H9 (cell line): ENCODE data around the gene SESTD1. TPM values are rescaled to one million over a fixed set of nuclear protein-coding genes. Genes with fewer than 3 reads are reported as not detected.

ENCODE experiments used
- DNase-seq: peaks from one replicate; pipeline ENCODE4 v3.0.0-alpha.2; 2017
- H2AFZ ChIP-seq: one replicate; pipeline ENCODE4 v1.6.1; 2013; ENCODE audit warnings: mild to moderate bottlenecking, low read length, control low read depth, moderate library complexity
- H2AK5ac ChIP-seq: 2 replicates; pipeline ENCODE4 v1.6.1; 2013; ENCODE audit warnings: low read length, control low read depth, mixed read lengths; ENCODE audit not compliant: insufficient read length
- H2BK120ac ChIP-seq: one replicate; pipeline ENCODE4 v1.6.1; 2013; ENCODE audit warnings: low read depth, mild to moderate bottlenecking, low read length, control low read depth, inconsistent platforms; ENCODE audit not compliant: poor library complexity, severe bottlenecking
- H2BK12ac ChIP-seq: 2 replicates; pipeline ENCODE4 v1.6.1; 2013; ENCODE audit warnings: low read length, control low read depth, mixed read lengths, low read depth; ENCODE audit not compliant: insufficient read length
- H2BK15ac ChIP-seq: 2 replicates; pipeline ENCODE4 v1.6.1; 2013; ENCODE audit warnings: low read depth, low read length, control low read depth
- H2BK20ac ChIP-seq: one replicate; pipeline ENCODE4 v1.6.1; 2013; ENCODE audit warnings: low read depth, mild to moderate bottlenecking, low read length, control low read depth, inconsistent platforms; ENCODE audit not compliant: poor library complexity, severe bottlenecking
- H2BK5ac ChIP-seq: 2 replicates; pipeline ENCODE4 v1.6.1; 2013; ENCODE audit warnings: low read length, control low read depth, mixed read lengths; ENCODE audit not compliant: insufficient read length
- H3K14ac ChIP-seq: 2 replicates; pipeline ENCODE4 v1.6.1; 2013; ENCODE audit warnings: low read length, control low read depth; ENCODE audit not compliant: insufficient read depth
- H3K18ac ChIP-seq: 2 replicates; pipeline ENCODE4 v1.6.1; 2013; ENCODE audit warnings: low read depth, mild to moderate bottlenecking, mixed read lengths, low read length, control low read depth; ENCODE audit not compliant: insufficient read length
- H3K23ac ChIP-seq: 2 replicates; pipeline ENCODE4 v1.6.1; 2013; ENCODE audit warnings: low read length, control low read depth, mixed read lengths, low read depth; ENCODE audit not compliant: insufficient read length
- H3K23me2 ChIP-seq: 2 replicates; pipeline ENCODE4 v1.6.1; 2013; ENCODE audit warnings: low read depth, mild to moderate bottlenecking, mixed read lengths, low read length, control low read depth; ENCODE audit not compliant: insufficient read length, poor library complexity, severe bottlenecking
- H3K27ac ChIP-seq: 2 replicates; pipeline ENCODE4 v1.5.1; 2013; ENCODE audit warnings: low read length, control low read depth, mixed read lengths, low read depth; ENCODE audit not compliant: insufficient read length
- H3K27me3 ChIP-seq: 2 replicates; pipeline ENCODE4 v1.6.1; 2013; ENCODE audit warnings: low read length, control low read depth, inconsistent platforms; ENCODE audit not compliant: insufficient read depth
- H3K4ac ChIP-seq: 2 replicates; pipeline ENCODE4 v1.6.1; 2013; ENCODE audit warnings: low read depth, mild to moderate bottlenecking, control low read depth, inconsistent platforms, low read length, moderate library complexity
- H3K4me1 ChIP-seq: 2 replicates; pipeline ENCODE4 v1.6.1; 2013; ENCODE audit warnings: low read length, control low read depth, inconsistent platforms; ENCODE audit not compliant: insufficient read depth
- H3K4me2 ChIP-seq: 2 replicates; pipeline ENCODE4 v1.6.1; 2013; ENCODE audit warnings: low read length, control low read depth, mixed read lengths; ENCODE audit not compliant: insufficient read length, insufficient read depth
- H3K56ac ChIP-seq: 2 replicates; pipeline ENCODE4 v1.6.1; 2013; ENCODE audit warnings: low read depth, mild to moderate bottlenecking, mixed read lengths, low read length, control low read depth; ENCODE audit not compliant: insufficient read length
- H3K79me1 ChIP-seq: 2 replicates; pipeline ENCODE4 v1.6.1; 2013; ENCODE audit warnings: low read depth, mild to moderate bottlenecking, moderate library complexity, low read length, control low read depth, inconsistent platforms; ENCODE audit not compliant: insufficient read depth, poor library complexity, severe bottlenecking
- H3K79me2 ChIP-seq: 2 replicates; pipeline ENCODE4 v1.6.1; 2013; ENCODE audit warnings: low read length, control low read depth, inconsistent platforms; ENCODE audit not compliant: insufficient read depth
- H3K9ac ChIP-seq: 2 replicates; pipeline ENCODE4 v1.6.1; 2013; ENCODE audit warnings: low read length, control low read depth, mixed read lengths; ENCODE audit not compliant: insufficient read length; ENCODE audit errors: extremely low read depth
- H3K9me3 ChIP-seq: one replicate; pipeline ENCODE4 v1.6.1; 2013; ENCODE audit warnings: low read depth, low read length, inconsistent platforms; ENCODE audit not compliant: control insufficient read depth
- H3T11ph ChIP-seq: one replicate; pipeline ENCODE4 v1.6.1; 2013; ENCODE audit warnings: mild to moderate bottlenecking, low read length, control low read depth, inconsistent platforms
- H4K20me1 ChIP-seq: one replicate; pipeline ENCODE4 v1.6.1; 2013; ENCODE audit not compliant: control insufficient read depth, insufficient read length, insufficient read depth
- H4K5ac ChIP-seq: 2 replicates; pipeline ENCODE4 v1.6.1; 2013; ENCODE audit warnings: low read depth, mild to moderate bottlenecking, mixed read lengths, low read length, control low read depth; ENCODE audit not compliant: insufficient read length
- H4K8ac ChIP-seq: replicated peaks from 2 replicates; pipeline ENCODE4 v1.6.1; 2013; ENCODE audit warnings: low read length, control low read depth, mixed read lengths, low read depth; ENCODE audit not compliant: insufficient read length
- H4K91ac ChIP-seq: 2 replicates; pipeline ENCODE4 v1.6.1; 2013; ENCODE audit warnings: low read depth, mild to moderate bottlenecking, moderate library complexity, mixed read lengths, low read length, control low read depth; ENCODE audit not compliant: insufficient read length
- H3K27ac Mint-ChIP-seq, 3 experiments: 2 replicates in 2 of 3; 3 replicates in 1 of 3; pipeline ENCODE4 v1.8.0; 2020 to 2021; ENCODE audit warnings: mixed read lengths in 3 of 3, mild to moderate bottlenecking in 1 of 3, moderate library complexity in 1 of 3
- H3K27me3 Mint-ChIP-seq: 2 replicates; pipeline ENCODE4 v1.8.0; 2021; ENCODE audit warnings: low read depth, mild to moderate bottlenecking, moderate library complexity, mixed read lengths
- H3K36me3 Mint-ChIP-seq, 3 experiments: 2 replicates in 2 of 3; 3 replicates in 1 of 3; pipeline ENCODE4 v1.8.0; 2020 to 2021; ENCODE audit warnings: low read depth in 3 of 3, mixed read lengths in 3 of 3; ENCODE audit not compliant: insufficient read depth in 1 of 3
- H3K4me1 Mint-ChIP-seq, 2 experiments: 2 replicates each; pipeline ENCODE4 v1.8.0; 2020; ENCODE audit warnings: mixed read lengths in 2 of 2
- H3K4me3 Mint-ChIP-seq, 2 experiments: 2 replicates in 1 of 2; 3 replicates in 1 of 2; pipeline ENCODE4 v1.8.0; 2020 to 2021; ENCODE audit warnings: mild to moderate bottlenecking in 2 of 2, mixed read lengths in 2 of 2, moderate library complexity in 1 of 2
- H3K9me3 Mint-ChIP-seq, 2 experiments: 2 replicates in 1 of 2; 3 replicates in 1 of 2; pipeline ENCODE4 v1.8.0; 2020; ENCODE audit warnings: mild to moderate bottlenecking in 2 of 2, mixed read lengths in 2 of 2, moderate library complexity in 1 of 2
- WGBS: extraction: QIAGEN DNeasy Blood & Tissue Kit; methylation state at CpG from one replicate; pipeline ENCODE4 v1.1.7; 2013; ENCODE audit warnings: missing lambda C conversion rate, low lambda C conversion rate, mixed read lengths; ENCODE audit not compliant: insufficient read length; ENCODE audit errors: extremely low coverage; 5-methylcytosine and 5-hydroxymethylcytosine counted together
- total RNA-seq: library from RNA; stranded (reverse); gene quantifications from 2 replicates; pipeline ENCODE4 v1.2.1, GENCODE V29; 2021
- TF ChIP-seq, protein P1 (sequence below): fragments of 200-600 bp; sonication (generic); conservative IDR thresholded peaks from 3 replicates; pipeline ENCODE4 v1.8.0; 2021; ENCODE audit warnings: antibody characterized with exemption, mild to moderate bottlenecking

The SESTD1 gene
- total RNA-seq, 1 experiment from 2014 or later, result 44.4 TPM

DNA sequence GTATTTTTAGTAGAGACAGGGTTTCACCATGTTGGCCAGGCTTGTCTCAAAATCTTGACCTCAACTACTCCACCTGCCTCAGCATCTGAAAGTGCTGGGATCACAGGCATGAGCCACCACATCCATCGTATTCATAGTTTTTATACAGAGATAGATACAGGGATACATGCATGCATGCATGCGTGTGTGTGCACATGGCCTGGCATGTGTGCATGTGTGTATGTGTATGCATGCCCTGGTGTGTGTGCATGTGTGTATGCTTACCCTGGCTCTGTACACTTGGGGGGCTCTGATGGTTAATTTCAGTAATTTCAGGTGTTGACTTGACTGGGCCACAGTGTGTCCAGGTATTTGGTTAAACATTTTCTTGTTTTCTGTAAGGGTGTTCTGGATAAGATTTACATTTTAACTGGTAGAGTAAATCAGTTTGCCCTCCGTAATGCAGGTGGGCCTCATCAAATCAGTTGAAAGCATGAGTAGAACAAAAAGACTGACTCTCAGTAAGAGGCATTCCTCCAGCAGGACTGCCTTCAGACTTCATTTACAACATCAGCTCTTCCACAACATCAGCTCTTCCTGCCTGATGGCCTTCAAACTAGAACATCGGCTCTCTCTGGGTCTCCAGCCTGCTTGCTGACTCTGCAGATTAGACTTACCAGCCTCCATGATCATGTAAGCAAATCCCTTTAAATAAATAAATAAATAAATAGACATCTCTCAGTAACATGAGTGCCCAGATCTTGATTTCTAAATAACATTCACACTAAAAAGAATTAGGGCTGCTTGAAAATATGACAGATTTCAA is 30.8 kb downstream of the SESTD1 start:
- peaks cover 11 to 18% of the 10 kb centered on the region in 2 experiments for H3K4me1 Mint-ChIP-seq
- no peaks in the 10 kb centered on the region; a peak in 1 of 7 replicates for H3K36me3 Mint-ChIP-seq
- Histone ChIP-seq H3K27me3 (no peaks in the 10 kb centered on the region), H3K18ac (no peak overlapping the region), H3K23me2 (no peaks in the 10 kb centered on the region), H4K91ac (no peak overlapping the region), H2AFZ (no peak overlapping the region), H3K4me2 (no peak overlapping the region), H3K14ac (no peak overlapping the region), H3K56ac (no peak overlapping the region), H3K4me1 (peaks cover 4% of the 10 kb centered on the region), H2BK15ac (no peak overlapping the region), H3K9me3 (no peaks in the 10 kb centered on the region), H4K8ac (no peak overlapping the region), H2AK5ac (no peak overlapping the region), H2BK120ac (no peak overlapping the region), H3K4ac (no peak overlapping the region), H3K79me1 (peaks cover 4% of the 10 kb centered on the region), H2BK5ac (no peak overlapping the region), H3T11ph (no peak overlapping the region), H3K9ac (no peak overlapping the region), H2BK20ac (no peak overlapping the region), H3K79me2 (peaks cover 2% of the 10 kb centered on the region; the same call in 1 of the 2 replicates), H3K23ac (no peak overlapping the region), H2BK12ac (no peak overlapping the region), H4K5ac (no peak overlapping the region), H3K27ac (no peak overlapping the region), H4K20me1 (no peaks in the 10 kb centered on the region)
- DNase-seq, result no peak
- no peaks in the 10 kb centered on the region for H3K9me3 Mint-ChIP-seq
- H3K4me3 Mint-ChIP-seq, result no peak overlapping the region
- peak overlapping the region in 1 of 3 experiments; percentile 15; a peak in 2 of 7 replicates for H3K27ac Mint-ChIP-seq
- no CpG with 5 or more reads among the region's 4 CpGs for WGBS
- no peaks in the 10 kb centered on the region for H3K27me3 Mint-ChIP-seq
- TF ChIP-seq, protein P1, sequence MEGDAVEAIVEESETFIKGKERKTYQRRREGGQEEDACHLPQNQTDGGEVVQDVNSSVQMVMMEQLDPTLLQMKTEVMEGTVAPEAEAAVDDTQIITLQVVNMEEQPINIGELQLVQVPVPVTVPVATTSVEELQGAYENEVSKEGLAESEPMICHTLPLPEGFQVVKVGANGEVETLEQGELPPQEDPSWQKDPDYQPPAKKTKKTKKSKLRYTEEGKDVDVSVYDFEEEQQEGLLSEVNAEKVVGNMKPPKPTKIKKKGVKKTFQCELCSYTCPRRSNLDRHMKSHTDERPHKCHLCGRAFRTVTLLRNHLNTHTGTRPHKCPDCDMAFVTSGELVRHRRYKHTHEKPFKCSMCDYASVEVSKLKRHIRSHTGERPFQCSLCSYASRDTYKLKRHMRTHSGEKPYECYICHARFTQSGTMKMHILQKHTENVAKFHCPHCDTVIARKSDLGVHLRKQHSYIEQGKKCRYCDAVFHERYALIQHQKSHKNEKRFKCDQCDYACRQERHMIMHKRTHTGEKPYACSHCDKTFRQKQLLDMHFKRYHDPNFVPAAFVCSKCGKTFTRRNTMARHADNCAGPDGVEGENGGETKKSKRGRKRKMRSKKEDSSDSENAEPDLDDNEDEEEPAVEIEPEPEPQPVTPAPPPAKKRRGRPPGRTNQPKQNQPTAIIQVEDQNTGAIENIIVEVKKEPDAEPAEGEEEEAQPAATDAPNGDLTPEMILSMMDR, result no peak
